HepG2 (cell line): ENCODE data around the gene DLX4. TPM values are rescaled to one million over a fixed set of nuclear protein-coding genes. Genes with fewer than 3 reads are reported as not detected.

Experiments
- ATAD3A ChIP-seq: sonication (generic); formaldehyde crosslinking; IDR thresholded peaks from 2 replicates; pipeline ENCODE4 v1.4.0; 2020; ENCODE audit warnings: missing genetic modification reagents
- BRD4 ChIP-seq: sonication (generic); formaldehyde crosslinking; IDR thresholded peaks from 2 replicates; pipeline ENCODE4 v1.4.0; 2020; ENCODE audit warnings: missing genetic modification reagents
- ELF4 ChIP-seq: sonication (generic); formaldehyde crosslinking; IDR thresholded peaks from 2 replicates; pipeline ENCODE4 v1.5.0; 2020; ENCODE audit warnings: missing genetic modification reagents, mild to moderate bottlenecking, moderate library complexity, borderline replicate concordance
- FIP1L1 ChIP-seq: fragments of 200-400 bp; formaldehyde crosslinking; IDR thresholded peaks from 2 replicates; pipeline ENCODE4 v1.6.1; 2018; ENCODE audit warnings: low read depth, mild to moderate bottlenecking, low read length, moderate library complexity, borderline replicate concordance; ENCODE audit not compliant: insufficient read depth
- ISX ChIP-seq: sonication (generic); formaldehyde crosslinking; conservative IDR thresholded peaks from 2 replicates; pipeline ENCODE4 v1.5.0; 2020; ENCODE audit warnings: missing genetic modification reagents
- KLF9 ChIP-seq: IDR thresholded peaks from 2 replicates; pipeline ENCODE4 v1.6.1; 2016; ENCODE audit warnings: low read depth
- NCOA5 ChIP-seq: sonication (generic); formaldehyde crosslinking; IDR thresholded peaks from 2 replicates; pipeline ENCODE4 v1.4.0; 2020; ENCODE audit warnings: missing genetic modification reagents
- NFYC ChIP-seq: IDR thresholded peaks from 2 replicates; pipeline ENCODE4 v1.6.1; 2016; ENCODE audit warnings: missing genetic modification reagents, missing compliant biosample characterization
- NPAS2 ChIP-seq: sonication (generic); formaldehyde crosslinking; IDR thresholded peaks from 2 replicates; pipeline ENCODE4 v1.8.0; 2022; ENCODE audit warnings: mild to moderate bottlenecking, missing genetic modification reagents, borderline replicate concordance
- POLR2G ChIP-seq: fragments of 200-400 bp; formaldehyde crosslinking; IDR thresholded peaks from 2 replicates; pipeline ENCODE4 v1.6.1; 2018; ENCODE audit warnings: mild to moderate bottlenecking, low read depth, low read length, moderate library complexity
- SNAI1 ChIP-seq: sonication (generic); formaldehyde crosslinking; IDR thresholded peaks from 2 replicates; pipeline ENCODE4 v1.5.0; 2020; ENCODE audit warnings: mild to moderate bottlenecking, missing genetic modification reagents, borderline replicate concordance
- XRCC5 ChIP-seq: fragments of 200-400 bp; formaldehyde crosslinking; optimal IDR thresholded peaks from 2 replicates; pipeline ENCODE3; 2017; ENCODE audit warnings: mild to moderate bottlenecking, low read length
- ZBTB1 ChIP-seq: sonication (generic); formaldehyde crosslinking; IDR thresholded peaks from 2 replicates; pipeline ENCODE4 v1.4.0; 2020; ENCODE audit warnings: missing genetic modification reagents, borderline replicate concordance
- ZNF296 ChIP-seq: sonication (generic); formaldehyde crosslinking; conservative IDR thresholded peaks from 2 replicates; pipeline ENCODE4 v1.5.0; 2020; ENCODE audit warnings: mild to moderate bottlenecking, missing genetic modification reagents
- ZNF367 ChIP-seq: sonication (generic); formaldehyde crosslinking; IDR thresholded peaks from 2 replicates; pipeline ENCODE4 v1.4.0; 2020; ENCODE audit warnings: missing genetic modification reagents, borderline replicate concordance
- ZNF552 ChIP-seq: sonication (generic); formaldehyde crosslinking; IDR thresholded peaks from 2 replicates; pipeline ENCODE4 v1.9.0; 2022; ENCODE audit warnings: missing genetic modification reagents, mild to moderate bottlenecking, borderline replicate concordance
- ZNF737 ChIP-seq: sonication (generic); formaldehyde crosslinking; IDR thresholded peaks from 2 replicates; pipeline ENCODE4 v1.5.0; 2020; ENCODE audit warnings: missing genetic modification reagents, mild to moderate bottlenecking, borderline replicate concordance
- polyA plus RNA-seq, 8 experiments: library from polyadenylated mRNA; depleted of rRNA in 3 of 8; stranded (reverse) in 7 of 8; unstranded in 1 of 8; fragments of >200 nt; fragmentation: Illumina TruSeq in 4 of 8; extraction: Trizol in 4 of 8; gene quantifications; 2 replicates each; pipeline versions ENCODE4 v1.2.1 to v1.2.3, GENCODE V29; 2011 to 2016; ENCODE audit warnings: low read depth in 4 of 8, missing spikeins in 1 of 8, mixed read lengths in 1 of 8; ENCODE audit not compliant: insufficient read depth in 1 of 8
- total RNA-seq, 5 experiments: library from RNA; depleted of rRNA; stranded (reverse); fragments of >200 nt; fragmentation: Illumina TruSeq; extraction: Trizol; gene quantifications; 2 replicates each; pipeline ENCODE4 v1.2.3, GENCODE V29; 2016; ENCODE audit warnings: low read depth in 1 of 5
- TF ChIP-seq, protein P1 (sequence below): IDR thresholded peaks from 2 replicates; pipeline ENCODE4 v1.6.1; 2016; ENCODE audit warnings: mild to moderate bottlenecking
- TF ChIP-seq, protein P2 (sequence below): sonication (generic); formaldehyde crosslinking; IDR thresholded peaks from 2 replicates; pipeline ENCODE4 v1.4.0; 2020; ENCODE audit warnings: missing genetic modification reagents
- TF ChIP-seq, protein P3 (sequence below): sonication (generic); formaldehyde crosslinking; IDR thresholded peaks from 2 replicates; pipeline ENCODE4 v1.8.0; 2022; ENCODE audit warnings: mild to moderate bottlenecking, missing genetic modification reagents
- TF ChIP-seq, protein P4 (sequence below): sonication (generic); formaldehyde crosslinking; IDR thresholded peaks from 2 replicates; pipeline ENCODE4 v1.4.0; 2020; ENCODE audit warnings: missing genetic modification reagents, mild to moderate bottlenecking, borderline replicate concordance

The DLX4 gene
- total and polyA plus RNA-seq, 2 of the 13 experiments (the other 11 are each of a cell fraction or from before 2014, with no cell fraction given), result 0.55 to 2.3 TPM

DNA sequence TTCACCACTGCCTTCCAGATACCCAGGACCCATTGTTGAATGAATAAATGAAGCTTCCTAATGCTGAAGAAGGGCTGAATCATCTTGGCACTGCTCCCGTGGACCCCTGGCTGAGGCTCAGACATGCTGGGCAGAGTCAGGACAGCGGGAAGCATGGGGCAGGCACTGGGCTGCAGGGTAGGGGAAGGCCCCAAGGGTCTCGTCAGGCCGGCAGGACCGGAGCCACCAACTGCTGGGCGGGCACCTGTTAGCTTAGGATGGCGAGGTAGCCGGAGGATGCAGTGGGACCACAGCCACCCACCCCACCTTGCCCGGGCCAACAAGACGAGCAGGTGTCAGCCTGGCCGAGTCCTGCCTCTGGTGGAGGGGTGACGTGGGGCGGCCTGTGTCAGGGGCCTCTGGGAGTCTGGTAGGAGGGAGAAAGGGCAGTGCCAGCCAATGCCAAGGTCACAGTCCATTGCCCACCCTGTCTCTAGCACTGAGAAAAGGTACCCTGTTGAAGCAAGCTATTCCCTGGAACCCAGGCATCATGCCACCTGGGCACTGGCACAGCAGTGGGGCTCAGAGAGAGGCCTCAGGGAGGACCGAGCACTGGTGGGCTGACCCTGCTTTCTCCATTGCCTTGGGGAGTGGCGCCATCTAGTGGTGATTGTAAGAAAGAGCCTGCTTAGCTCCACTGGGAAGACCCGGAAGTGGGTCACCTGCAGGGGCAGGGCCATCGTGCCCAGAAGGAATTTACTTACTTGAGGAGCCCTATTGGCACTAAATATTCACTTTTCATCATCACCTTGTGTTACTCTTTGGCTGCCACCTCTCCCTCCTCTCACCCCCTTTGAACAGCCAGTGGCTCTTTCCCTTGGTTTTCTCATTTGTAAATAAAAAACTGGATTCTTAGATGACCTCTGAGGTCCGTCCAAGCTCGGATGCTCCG lies 29.0 kb downstream of the DLX4 start (continued):
- TF ChIP-seq, protein P1, sequence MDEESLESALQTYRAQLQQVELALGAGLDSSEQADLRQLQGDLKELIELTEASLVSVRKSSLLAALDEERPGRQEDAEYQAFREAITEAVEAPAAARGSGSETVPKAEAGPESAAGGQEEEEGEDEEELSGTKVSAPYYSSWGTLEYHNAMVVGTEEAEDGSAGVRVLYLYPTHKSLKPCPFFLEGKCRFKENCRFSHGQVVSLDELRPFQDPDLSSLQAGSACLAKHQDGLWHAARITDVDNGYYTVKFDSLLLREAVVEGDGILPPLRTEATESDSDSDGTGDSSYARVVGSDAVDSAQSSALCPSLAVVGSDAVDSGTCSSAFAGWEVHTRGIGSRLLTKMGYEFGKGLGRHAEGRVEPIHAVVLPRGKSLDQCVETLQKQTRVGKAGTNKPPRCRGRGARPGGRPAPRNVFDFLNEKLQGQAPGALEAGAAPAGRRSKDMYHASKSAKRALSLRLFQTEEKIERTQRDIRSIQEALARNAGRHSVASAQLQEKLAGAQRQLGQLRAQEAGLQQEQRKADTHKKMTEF, result peak; percentile 50; the same call in 1 of the 2 replicates
- TF ChIP-seq ZNF296 (CRISPR knock-in tag) (0 out of 2 replicates have a peak, but pooled peaks have one; percentile 26), ATAD3A (CRISPR knock-in tag) (no peak), ZNF552 (CRISPR knock-in tag) (0 out of 2 replicates have a peak, but pooled peaks have one; percentile 29), POLR2G (no peak), NFYC (no peak), ISX (CRISPR knock-in tag) (no peak), ZBTB1 (CRISPR knock-in tag) (no peak), KLF9 (CRISPR knock-in tag) (no peak), NPAS2 (CRISPR knock-in tag) (no peak), SNAI1 (CRISPR knock-in tag) (no peak), BRD4 (CRISPR knock-in tag) (peak; percentile 37; the same call in 1 of the 2 replicates), XRCC5 (peak; percentile 94), ZNF737 (CRISPR knock-in tag) (no peak), NCOA5 (CRISPR knock-in tag) (no peak), ELF4 (CRISPR knock-in tag) (peak; percentile 90; the same call in 1 of the 2 replicates), FIP1L1 (no peak), ZNF367 (no peak)
- TF ChIP-seq, protein P2, sequence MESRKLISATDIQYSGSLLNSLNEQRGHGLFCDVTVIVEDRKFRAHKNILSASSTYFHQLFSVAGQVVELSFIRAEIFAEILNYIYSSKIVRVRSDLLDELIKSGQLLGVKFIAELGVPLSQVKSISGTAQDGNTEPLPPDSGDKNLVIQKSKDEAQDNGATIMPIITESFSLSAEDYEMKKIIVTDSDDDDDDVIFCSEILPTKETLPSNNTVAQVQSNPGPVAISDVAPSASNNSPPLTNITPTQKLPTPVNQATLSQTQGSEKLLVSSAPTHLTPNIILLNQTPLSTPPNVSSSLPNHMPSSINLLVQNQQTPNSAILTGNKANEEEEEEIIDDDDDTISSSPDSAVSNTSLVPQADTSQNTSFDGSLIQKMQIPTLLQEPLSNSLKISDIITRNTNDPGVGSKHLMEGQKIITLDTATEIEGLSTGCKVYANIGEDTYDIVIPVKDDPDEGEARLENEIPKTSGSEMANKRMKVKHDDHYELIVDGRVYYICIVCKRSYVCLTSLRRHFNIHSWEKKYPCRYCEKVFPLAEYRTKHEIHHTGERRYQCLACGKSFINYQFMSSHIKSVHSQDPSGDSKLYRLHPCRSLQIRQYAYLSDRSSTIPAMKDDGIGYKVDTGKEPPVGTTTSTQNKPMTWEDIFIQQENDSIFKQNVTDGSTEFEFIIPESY, result peak; percentile 46
- TF ChIP-seq, protein P3, sequence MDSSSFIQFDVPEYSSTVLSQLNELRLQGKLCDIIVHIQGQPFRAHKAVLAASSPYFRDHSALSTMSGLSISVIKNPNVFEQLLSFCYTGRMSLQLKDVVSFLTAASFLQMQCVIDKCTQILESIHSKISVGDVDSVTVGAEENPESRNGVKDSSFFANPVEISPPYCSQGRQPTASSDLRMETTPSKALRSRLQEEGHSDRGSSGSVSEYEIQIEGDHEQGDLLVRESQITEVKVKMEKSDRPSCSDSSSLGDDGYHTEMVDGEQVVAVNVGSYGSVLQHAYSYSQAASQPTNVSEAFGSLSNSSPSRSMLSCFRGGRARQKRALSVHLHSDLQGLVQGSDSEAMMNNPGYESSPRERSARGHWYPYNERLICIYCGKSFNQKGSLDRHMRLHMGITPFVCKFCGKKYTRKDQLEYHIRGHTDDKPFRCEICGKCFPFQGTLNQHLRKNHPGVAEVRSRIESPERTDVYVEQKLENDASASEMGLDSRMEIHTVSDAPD (CRISPR knock-in tag), result no peak
- TF ChIP-seq, protein P4, sequence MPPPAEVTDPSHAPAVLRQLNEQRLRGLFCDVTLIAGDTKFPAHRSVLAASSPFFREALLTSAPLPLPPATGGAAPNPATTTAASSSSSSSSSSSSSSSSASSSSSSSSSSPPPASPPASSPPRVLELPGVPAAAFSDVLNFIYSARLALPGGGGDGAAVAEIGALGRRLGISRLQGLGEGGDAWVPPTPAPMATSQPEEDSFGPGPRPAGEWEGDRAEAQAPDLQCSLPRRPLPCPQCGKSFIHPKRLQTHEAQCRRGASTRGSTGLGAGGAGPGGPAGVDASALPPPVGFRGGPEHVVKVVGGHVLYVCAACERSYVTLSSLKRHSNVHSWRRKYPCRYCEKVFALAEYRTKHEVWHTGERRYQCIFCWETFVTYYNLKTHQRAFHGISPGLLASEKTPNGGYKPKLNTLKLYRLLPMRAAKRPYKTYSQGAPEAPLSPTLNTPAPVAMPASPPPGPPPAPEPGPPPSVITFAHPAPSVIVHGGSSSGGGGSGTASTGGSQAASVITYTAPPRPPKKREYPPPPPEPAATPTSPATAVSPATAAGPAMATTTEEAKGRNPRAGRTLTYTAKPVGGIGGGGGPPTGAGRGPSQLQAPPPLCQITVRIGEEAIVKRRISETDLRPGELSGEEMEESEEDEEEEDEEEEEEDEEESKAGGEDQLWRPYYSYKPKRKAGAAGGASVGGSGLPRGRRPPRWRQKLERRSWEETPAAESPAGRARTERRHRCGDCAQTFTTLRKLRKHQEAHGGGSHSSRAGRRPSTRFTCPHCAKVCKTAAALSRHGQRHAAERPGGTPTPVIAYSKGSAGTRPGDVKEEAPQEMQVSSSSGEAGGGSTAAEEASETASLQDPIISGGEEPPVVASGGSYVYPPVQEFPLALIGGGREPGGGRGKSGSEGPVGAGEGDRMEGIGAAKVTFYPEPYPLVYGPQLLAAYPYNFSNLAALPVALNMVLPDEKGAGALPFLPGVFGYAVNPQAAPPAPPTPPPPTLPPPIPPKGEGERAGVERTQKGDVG (CRISPR knock-in tag), result no peak
